Measurements from ENCODE around the gene PIK3CG.
"Not testable (repeated sequence)": the region's sequence is repeated elsewhere in the genome, so short reads cannot be mapped to it uniquely, and the experiment has no call there.

Gene PIK3CG

DNA sequence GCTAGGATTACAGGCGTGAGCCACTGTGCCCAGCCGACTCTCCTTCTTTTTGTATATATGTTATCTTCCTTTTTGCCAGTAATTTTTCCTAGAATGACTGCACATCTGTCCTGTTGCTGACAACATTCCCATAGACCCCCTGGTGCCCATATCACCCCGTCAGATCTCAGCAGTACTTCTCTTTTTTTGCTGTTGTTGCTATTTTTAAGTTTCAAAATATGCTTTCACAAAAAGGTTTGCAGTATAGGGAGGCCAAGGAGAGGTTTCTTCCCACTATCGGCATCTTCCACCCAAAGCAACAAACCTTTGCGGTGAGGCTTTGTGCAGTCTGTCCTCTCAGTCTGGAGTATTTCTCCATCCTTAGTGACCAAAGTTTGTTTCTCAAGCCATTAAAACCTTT lies 23.1 kb downstream of the PIK3CG start:
- DNase-seq: no peak

DNA sequence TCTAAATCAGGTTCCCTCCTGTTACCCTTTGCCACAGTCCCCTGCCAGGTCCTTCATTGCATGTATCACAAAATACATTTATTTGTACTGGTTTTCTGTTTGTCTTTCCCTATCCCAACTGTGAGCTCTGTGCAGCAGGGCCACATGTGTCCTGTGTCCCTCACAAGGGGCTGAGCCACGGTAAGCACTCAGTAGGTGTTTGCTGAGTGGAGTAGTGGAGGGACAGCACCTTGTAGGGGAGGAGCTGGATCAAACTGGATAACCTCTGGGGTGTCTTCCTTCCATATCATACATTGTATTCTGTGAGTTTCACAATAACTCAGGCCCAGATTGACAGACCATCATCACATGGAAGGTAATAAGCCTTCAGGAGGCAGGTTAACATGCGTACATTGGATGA lies 25.9 kb downstream of the PIK3CG start:
- no peak for DNase-seq

DNA sequence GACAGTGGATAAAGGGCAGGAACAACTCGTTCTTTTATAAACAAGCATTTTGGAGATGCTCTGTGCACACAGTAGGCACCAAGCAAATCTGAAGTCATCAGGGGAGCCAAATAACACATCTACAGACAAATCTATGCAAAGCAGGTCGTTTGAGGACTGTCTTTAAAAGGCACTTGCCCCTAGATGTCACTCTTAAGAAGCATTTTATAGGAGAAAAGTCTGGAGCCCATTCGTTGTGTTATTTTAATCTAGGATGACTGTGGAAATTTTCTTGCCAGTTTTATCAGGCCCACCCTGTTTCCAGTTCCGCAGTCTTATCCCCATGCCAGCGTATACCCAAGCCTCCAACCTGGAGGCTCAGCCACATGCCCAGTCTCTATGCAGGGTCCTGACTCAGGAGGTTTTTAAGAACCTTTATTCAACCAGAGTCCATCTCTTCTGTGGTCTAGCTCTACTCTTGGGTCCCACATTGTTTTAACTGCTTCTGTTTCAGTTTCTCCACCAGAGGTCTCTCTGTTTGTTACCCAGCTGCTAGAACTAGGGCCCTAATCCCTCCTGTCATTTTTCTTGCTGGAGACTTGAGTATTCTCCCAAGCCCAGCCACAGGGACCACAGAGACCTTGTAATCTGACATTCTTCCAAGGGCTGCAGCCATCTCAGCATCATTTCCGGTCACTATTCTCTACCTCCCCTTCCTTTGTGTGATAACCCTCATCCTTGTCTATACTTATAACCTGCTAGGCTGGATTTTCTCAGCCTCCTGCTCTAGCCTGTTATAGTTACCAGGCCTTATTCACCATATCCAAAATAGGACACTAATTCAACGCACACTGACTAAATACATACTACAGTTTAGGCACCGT lies 26.7 kb downstream of the PIK3CG start:
- DNase-seq: no peak

DNA sequence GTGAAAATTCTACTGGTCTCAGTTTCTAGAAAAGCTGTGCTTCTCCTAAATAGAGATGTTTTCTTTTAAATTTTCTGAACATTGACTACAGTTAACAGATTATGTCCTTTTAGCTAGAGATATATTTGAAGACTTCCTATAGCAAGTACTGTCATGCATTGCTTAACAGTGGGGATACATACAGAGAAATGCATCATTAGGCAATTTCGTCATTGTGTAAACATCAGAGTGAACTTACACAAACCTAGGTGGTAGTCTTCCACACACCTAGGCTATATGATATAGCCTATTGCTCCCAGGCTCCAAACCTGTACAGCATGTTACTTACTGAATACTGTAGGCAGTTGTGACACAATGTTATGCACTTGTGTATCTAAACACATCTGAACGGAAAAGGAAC lies 28.5 kb downstream of the PIK3CG start:
- DNase-seq: no peak

DNA sequence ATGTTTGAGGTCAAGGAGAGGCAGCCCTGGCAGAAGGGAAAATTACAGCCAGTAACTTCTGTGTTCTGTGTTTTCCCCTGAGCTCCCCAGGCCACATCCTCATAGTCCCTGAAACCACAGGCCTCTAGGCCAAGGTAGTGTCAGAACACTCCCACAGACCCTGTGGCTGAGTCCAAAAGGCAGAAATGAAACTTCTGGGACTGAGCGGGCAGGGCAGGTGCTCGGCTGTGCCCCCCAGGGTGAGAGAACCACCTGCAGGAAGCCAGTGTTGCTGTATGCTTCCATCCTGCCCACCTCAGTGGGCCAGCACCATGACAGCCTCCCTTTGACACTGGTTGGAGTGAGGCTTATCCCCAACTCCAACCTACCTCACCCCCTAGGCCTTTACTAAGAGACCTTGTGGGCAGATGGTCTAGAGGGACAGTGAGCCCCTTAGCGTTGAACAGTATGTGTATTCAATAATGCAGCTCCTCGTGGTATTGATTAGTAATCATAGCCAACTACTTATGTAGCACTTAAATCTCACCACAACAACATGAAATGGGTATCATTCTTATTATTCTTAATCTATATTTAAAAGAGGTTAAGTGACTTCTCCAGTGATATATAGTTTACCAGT lies 30.3 kb downstream of the PIK3CG start:
- DNase-seq: peak; percentile 12

DNA sequence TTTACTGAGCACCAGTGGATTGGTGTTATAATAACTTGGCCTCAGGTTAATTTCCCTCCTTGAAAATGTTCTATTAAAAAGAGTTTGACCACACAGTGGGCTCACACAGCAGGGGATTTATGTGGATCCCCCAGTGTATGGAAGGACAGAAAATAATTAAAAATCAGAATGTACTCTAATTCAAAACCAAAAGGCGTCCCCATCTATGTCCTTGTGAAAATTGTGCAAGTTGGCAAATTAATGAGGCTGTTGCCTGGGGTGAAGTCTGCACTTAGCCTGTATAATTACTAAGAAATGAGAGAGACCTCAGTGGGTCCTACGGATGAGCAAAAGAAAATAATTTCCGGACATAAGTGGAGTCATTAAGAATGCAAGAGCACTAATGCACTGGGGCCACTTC lies 31.1 kb downstream of the PIK3CG start:
- DNase-seq: no peak

DNA sequence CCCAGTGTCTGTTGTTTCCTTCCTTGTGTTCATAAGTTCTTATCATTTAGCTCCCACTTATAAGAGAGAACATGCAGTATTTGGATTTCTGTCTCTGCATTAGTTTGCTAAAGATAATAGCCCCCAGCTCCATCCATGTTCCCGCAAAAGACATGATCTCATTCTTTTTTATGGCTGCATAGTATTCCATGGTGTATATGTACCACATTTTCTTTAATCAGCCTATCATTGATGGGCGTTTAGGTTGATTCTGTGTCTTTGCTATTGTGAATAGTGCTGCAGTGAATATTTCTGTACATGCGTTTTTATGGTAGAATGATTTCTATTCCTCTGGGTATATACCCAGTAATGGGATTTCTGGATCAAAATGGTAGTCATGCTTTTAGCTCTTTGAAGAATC lies 32.5 kb downstream of the PIK3CG start:
- not testable (repeated sequence) for DNase-seq

DNA sequence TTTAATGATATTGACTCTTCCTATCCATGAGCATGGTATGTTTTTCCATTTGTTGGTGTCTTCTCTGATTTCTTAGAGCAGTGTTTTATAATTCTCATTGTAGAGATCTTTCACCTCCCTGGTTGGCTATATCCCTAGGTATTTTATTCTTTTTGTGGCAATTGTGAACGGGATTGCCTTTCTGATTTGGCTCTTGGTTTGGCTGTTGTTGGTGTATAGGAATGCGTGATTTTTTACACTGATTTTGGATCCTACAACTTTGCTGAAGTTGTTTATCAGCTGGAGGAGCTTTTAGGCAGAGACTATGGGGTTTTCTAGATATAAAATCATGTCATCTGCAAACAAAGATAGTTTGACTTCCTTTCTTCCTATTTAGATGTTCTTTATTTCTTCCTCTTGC lies 33.9 kb downstream of the PIK3CG start:
- not testable (repeated sequence) for DNase-seq

DNA sequence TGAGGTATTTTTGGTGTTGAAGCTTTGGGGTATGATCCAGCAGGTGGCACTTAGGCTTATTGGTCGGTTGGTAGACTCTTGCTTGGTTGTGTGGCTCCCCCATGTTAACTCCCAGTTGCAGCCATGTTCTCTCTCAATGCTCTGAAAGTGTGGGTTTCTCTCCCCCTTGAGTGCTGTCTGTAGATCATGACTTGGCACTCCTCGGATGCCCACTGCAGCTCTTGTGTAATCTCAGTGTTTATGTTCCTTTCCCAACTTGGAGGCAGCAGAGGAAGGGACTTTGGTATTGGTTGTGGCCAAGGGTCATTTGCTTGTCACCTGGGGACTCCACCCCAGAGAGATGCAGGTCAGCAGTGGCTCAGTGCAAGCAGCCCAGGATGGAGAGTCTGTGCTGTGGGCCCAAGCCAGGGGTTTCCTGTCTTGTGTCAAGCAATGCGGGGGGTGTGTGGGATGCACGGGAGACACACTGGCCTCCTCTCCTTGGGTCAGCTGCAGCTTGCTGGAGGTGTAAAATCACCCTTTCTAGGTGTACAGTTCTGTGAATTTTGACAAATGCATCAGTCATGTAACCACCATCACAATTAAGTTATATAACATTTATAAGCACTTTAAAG lies 36.9 kb downstream of the PIK3CG start:
- DNase-seq: no peak

DNA sequence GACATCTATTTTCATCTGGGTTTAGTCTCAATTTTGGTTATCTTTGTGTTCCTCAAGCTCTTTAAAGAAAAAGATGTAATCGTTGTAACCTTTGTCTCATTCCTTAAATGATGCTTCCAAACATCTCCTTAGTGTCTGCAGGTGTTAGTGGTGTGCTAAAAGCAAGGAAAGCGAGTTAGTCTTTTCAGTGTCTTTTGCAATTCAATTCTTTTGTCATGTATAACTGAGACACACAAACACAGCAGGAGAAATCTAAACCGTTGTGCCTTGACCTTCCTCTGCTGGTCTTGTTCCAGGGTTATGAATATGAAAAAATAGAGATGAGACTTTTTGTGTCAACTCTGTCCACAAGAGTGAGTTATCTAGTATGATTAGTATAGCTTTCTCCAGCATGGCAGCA lies 40.7 kb downstream of the PIK3CG start:
- no peak for DNase-seq

DNA sequence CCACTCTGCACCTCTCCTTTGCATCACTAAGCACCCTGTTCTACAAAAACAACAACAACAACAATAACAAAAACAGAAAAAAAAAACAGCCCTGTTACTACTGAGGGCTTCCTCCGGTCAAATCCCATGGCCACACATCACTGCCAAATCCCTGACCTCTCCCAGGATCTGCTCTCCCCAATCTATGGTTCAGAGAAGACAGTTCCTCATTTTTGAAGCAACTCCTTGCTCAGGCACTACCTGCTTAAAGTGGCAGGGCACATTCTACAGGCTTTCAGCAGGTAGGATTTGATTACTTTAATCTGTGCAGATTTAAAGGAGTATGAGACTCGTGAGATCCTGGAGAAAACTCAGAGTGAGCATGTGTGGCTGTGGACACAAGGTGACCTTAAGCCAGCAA lies 46.9 kb downstream of the PIK3CG start:
- DNase-seq: no peak

DNA sequence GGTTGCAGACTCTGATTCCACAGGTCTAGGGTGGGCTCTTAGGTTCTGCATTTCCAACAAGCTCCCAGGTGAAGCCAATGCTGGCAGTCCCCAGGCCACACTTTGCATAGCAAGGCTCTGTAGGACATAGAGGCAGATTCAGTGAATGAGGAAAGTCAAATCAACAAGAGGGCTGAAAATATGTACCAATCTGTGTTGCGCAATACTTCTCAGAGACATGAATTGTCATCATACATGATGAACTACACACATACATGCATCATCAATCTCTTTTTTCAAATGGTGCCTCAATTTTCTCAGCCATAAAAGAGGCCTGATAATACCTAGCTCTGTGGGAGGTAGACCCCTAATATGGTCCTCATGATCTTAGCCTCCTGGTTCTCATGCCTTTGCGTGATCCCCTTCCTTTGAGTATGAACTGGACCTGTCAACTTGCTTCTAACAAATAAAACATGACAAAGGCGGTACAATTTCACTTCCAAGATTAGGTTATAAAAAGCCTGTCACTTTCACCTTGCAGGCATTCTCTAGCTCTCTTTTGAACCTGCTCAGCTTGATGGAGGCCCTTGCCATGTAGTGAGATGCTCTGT lies 49.0 kb downstream of the PIK3CG start:
- no peak for DNase-seq

DNA sequence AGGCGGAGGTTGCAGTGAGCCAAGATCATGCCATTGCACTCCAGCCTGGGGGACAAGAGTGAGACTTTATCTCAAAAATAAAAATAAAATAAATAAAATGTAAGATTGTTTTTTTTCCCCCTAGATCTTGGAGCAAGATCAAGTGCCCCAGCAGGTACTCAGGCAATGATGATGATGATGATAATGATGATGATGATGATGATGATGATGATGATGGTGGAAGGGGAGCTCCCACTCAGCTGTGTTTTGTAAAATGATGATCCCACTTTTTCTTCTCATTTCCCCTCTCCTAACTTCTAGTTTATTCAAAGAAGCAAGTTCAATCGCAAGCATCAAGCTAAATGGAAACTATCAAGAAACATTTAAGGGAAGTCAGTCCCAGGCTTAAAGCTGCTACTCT lies 50.3 kb downstream of the PIK3CG start:
- no peak for DNase-seq

DNA sequence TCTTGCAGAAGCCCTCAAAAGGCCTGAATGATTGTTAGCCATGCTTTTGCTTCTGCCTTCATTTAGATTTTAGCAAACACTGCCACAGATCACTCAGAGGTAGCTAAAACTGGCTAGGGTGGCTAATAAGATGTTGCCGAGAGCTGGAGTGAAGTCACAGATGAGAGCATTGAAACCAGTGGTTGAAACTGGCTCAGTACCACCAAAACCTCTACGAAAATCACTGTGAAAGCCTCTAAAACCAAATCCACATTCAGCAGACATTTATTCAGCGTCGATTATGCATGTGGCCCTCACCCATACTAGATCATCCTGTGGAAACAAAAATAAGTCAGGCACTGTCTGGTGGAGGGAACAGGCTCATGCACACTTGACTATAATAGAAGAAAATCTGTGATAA lies 50.8 kb downstream of the PIK3CG start:
- peak; percentile 8 for DNase-seq

DNA sequence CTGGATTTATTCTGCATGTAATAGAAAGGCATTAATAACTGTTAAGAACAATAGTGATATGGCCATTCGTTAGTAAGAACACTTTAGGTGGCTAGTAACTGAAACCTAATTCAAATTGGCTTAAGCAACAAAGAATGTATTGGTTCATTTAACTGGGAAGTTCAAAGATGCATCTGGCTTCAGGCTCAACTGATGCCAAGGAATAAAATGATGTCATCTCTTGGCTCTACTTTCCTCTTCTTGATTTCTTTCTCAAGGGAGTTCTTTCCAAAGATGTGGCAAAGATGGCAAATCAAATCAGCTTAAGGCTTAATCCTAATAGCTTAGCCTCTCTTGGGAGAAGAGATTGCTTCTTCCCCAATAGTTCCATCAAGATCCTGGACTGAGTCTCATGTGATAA lies 51.6 kb downstream of the PIK3CG start:
- no peak for DNase-seq

DNA sequence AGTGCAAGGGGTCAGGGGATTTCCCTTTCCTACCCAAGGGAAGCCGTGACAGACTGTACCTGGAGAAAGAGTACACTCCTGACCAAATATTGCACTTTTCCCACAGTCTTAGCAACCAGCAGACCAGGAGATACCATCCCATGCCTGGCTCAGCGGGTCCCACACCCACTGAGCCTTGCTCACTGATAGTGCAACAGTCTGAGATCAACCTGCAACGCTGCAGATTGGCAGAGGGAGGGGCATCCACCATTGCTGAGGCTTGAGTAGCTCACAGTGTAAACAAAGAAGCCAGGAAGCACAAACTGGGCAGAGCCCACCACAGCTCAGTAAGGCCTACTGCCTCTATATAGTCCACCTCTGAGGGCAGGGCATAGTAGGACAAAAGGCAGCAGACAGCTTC lies 53.9 kb downstream of the PIK3CG start:
- no peak for DNase-seq

DNA sequence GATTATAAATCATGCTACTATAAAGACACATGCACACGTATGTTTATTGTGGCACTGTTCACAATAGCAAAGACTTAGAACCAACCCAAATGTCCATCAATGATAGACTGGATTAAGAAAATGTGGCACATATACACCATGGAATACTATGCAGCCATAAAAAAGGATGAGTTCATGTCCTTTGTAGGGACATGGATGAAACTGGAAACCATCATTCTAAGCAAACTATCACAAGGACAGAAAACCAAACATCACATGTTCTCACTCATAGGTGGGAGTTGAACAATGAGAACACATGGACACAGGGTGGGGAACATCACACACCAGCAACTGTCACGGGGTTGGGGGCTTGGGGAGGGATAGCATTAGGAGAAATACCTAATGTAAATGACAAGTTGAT lies 59.4 kb downstream of the PIK3CG start:
- DNase-seq: not testable (repeated sequence)

DNA sequence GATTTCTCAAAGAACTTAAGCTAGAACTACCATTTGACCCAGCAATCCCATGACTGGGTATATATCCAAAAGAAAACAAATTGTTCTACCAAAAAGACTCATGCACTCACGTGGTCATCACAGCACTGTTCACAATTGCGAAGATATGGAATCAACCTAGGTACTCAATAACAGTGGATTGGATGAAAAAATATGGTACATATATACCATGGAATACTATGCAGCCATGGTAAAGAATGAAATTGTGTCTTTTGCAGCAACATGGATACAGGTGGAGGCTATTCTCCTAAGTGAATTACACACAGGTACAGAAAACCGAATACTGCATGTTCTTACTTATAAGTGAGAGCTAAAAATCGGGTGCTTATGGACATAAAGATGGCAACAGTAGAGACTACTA lies 61.8 kb downstream of the PIK3CG start:
- no peak for DNase-seq

DNA sequence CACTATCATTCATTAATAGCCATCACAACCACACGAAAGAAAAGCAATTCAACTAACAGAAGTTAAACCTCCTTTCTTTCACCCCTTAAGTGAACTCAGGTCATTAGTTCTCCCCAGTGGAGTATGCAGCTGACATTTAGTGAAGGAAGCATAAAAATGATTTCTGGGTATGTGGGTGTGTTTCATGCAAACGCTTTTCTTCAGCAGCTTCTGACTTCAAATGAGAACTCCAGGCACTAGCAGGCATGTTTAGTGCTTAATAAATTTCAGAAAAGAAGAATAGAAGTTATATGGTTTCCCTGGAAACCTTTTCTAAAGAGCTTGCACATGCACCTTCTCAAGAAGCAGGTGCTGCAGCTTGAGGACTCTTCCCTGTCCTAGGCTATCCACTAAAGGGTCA lies 62.5 kb downstream of the PIK3CG start:
- DNase-seq: no peak

DNA sequence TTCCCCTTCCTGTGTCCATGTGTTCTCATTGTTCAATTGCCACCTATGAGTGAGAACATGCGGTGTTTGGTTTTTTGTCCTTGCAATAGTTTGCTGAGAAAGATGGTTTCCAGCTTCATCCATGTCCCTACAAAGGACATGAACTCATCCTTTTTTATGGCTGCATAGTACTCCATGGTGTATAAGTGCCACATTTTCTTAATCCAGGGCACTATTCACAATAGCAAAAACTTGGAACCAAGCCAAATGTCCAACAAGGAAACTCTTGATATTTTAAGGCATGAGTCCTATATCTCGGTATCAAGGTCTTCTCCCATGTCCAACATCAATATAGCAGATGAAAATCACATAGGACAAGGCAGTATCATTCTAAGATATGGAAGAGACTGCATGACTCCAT lies 64.5 kb downstream of the PIK3CG start:
- not testable (repeated sequence) for DNase-seq

DNA sequence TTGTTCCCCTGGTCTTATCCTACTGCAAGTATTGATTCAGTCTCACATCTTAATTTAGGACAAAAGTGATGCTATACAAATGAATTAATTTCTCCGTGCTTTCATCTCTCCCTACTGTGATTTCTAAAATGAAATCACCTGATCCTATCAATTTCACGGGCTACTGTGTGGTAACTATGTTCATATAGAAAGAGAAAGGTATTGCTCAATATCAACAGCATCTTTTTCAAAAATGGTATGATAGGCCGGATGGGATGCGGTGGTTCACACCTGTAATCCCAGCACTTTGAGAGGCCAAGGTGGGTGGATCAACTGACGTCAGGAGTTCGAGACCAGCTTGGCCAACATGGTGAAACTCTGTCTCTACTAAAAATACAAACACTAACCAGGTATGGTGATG lies 71.2 kb downstream of the PIK3CG start:
- DNase-seq: no peak

DNA sequence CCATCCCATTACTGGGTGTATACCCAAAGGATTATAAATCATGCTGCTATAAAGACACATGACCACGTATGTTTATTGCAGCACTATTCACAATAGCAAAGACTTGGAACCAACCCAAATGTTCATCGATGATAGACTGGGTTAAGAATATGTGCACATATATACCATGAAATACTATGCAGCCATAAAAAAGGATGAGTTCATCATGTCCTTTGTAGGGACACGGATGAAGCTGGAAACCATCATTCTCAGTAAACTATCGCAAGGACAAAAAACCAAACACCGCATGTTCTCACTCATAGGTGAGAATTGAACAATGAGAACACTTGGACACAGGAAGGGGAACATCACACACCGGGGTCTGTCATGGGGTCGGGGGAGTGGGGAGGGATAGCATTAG lies 73.0 kb downstream of the PIK3CG start:
- not testable (repeated sequence) for DNase-seq

DNA sequence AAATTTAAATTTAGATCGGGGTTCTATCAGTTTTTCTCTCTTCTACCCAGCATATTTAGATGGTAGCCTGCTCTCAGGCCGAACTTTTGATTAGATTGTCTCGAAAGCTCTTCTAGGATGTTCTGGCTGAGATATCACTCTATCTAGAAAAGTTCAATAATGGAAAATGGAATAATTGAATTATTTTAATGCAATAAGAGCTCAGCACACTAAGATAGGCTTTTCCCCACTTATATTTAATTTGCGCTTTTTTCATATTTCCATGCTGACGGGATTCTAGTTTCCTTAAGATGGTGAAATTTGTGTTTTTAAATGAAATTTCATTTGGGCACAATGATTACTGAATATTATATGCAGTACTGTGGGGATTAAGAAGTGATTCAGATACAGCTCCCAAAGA lies 73.7 kb downstream of the PIK3CG start:
- DNase-seq: no peak

All from activated CD4-positive, alpha-beta T cell treated with anti-CD3 and anti-CD28 coated beads for 48 hours (primary cell).